Effector CD4-positive, alpha-beta T cell (primary cell): ENCODE measurements around the gene MPP3.
"Not testable (repeated sequence)": the region's sequence is repeated elsewhere in the genome, so short reads cannot be mapped to it uniquely, and the experiment has no call there.

Experiments used
- DNase-seq: peaks from one replicate; pipeline ENCODE4 v3.0.0-alpha.2; 2020

The MPP3 gene

GRCh38 chr17:43801844-43802243, 31.1 kb downstream of the MPP3 start:
- DNase-seq = no peak

GRCh38 chr17:43800736-43801135, 32.2 kb downstream of the MPP3 start:
- no peak for DNase-seq

GRCh38 chr17:43799047-43799446, 33.9 kb downstream of the MPP3 start:
- DNase-seq = no peak

DNA sequence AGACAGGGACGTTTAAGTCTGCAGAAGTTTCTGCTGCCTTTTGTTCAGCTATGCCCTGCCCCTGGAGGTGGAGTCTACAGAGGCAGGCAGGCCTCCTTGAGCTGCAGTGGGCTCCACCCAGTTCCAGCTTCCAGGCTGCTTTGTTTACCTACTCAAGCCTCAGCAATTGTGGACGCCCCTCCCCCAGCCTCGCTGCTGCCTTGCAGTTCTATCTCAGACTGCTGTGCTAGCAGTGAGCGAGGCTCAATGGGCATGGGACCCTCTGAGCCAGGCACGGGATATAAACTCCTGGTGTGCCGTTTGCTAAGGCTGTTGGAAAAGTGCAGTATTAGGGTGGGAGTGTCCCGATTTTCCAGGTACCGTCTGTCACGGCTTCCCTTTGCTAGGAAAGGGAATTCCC, 34.9 kb downstream of the MPP3 start:
- not testable (repeated sequence) for DNase-seq

- DNase-seq = not testable (repeated sequence)
Observed at GRCh38 chr17:43792668-43793067, 40.3 kb downstream of the MPP3 start.

GRCh38 chr17:43791589-43791988, 41.4 kb downstream of the MPP3 start:
- DNase-seq = no peak

GRCh38 chr17:43790311-43790940, 42.5 kb downstream of the MPP3 start:
- no peak for DNase-seq

- no peak for DNase-seq
Observed at GRCh38 chr17:43789482-43789881, 43.5 kb downstream of the MPP3 start.

DNA sequence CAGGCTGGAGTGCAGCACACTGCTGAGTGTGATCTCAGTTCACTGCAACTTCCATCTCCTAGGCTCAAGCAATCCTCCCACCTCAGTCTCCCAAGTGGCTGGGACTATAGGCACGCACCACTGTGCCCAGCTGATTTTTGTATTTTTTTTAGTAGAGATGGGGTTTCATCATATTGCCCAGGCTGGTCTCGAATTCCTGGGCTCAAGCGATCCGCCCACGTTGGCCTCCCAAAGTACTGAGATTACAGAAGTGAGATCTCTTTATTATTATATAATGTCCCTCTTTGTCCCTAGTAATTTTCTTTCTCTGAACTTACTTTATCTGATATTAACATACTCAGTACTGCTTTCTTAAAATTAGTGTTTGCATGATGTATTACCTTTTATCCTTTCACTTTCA, 44.4 kb downstream of the MPP3 start:
- DNase-seq = no peak

GRCh38 chr17:43787728-43788127, 45.2 kb downstream of the MPP3 start:
- no peak for DNase-seq

- DNase-seq = no peak
Observed at GRCh38 chr17:43784628-43785101, 48.3 kb downstream of the MPP3 start.

DNA sequence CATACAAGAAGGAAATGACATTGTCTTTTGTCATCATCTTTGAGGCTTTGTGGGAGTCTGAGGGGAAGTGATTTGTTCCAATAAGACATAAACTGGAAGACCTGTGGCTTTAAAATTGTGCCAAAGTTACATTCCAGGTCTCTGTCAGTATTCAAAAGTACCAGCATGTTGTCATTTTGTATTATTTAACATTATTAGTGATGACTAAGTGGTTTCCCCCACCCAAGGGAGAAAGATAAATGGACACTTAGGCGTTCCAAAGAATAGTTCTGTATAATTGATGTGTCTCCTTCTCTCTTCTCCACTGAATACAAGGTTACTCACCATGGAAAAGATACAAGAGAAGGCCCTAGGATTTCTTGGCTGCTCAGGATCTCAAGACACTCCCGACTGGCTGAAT, 48.9 kb downstream of the MPP3 start:
- no peak for DNase-seq

GRCh38 chr17:43782913-43783680, 49.8 kb downstream of the MPP3 start:
- no peak for DNase-seq

- no peak for DNase-seq
Observed at GRCh38 chr17:43780135-43780534, 52.8 kb downstream of the MPP3 start, which contains the start of gene CFAP97D1. Gene CFAP97D1 (plus strand): TSS chr17:43780435. CDS start chr17:43780463, 28 bp downstream.

GRCh38 chr17:43779145-43780125, 53.5 kb downstream of the MPP3 start:
- DNase-seq = no peak

GRCh38 chr17:43778337-43779144, 54.4 kb downstream of the MPP3 start, which contains the start of gene DUSP3:
Gene DUSP3 (minus strand): TSS chr17:43778977. CDS start chr17:43778924, 53 bp downstream.
- peak; percentile 62 for DNase-seq

DNA sequence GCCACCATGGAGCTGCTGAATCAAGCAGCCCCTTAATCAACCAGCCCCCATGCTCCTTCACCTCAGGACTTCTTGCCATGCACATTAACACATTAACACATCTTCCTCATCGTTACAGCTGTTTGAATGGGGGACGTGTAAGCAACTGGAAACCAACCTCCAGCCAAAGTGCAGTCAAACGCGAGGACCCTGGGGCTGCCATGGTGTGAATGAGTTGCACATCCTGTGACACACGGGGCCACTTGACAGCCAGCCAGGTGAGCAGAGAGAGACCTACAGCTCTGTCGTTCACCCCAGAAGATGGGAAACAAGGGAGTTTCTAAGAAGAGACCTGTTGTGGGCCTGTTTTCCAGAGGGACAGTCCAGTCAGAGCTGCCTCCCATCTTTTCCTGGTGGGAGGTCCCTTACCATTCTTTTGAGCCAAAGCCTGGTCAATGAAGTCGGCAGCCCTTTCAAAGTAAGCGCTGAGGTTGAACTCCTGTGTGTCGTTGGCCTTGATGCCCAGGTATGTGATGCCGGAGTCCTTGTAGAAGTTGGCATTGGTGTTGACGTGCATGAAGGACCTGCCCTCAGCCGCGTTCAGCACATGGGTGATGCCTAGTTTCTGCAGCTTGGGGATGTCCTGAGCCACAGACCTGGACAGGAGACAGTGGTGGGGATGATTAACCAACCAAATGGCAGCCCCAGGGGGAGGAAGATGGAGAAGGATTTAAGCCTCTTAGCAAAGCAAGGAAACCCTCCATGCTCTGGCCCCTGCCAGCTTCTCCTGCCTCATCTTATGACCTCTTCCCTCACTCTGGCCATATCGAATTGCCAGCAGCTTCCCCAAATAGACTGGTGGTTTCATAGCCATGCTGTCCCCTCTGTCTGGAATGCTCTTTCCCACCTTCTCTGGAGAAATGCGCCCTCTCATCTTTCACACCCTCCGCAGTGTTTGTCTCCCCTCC, 58.4 kb downstream of the MPP3 start:
- no peak for DNase-seq

GRCh38 chr17:43772877-43773648, 59.9 kb downstream of the MPP3 start:
- DNase-seq = no peak

DNA sequence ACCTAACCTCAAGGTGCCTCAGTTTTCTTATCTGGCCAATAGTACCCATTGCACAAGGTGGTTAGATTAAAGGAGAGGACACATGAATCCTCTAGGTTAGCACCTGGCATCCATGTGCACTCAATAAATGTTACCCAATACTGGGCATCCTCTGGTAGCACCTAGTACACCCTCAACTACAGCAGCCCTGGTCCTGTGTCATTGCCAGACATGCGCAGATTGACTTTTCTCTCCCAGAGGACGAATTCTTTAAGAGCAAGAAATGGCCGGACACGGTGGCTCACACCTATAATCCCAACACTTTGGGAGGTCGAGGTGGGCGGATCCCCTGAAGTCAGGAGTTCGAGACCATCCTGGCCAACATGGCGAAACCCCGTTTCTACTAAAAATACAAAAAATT, 61.5 kb downstream of the MPP3 start:
- no peak for DNase-seq

- DNase-seq = no peak
Observed at GRCh38 chr17:43770957-43771356, 62.0 kb downstream of the MPP3 start.
